Gastroesophageal sphincter (tissue), 3 donors: ENCODE results near the gene CDC42BPG.

Experiments used
- POLR2A ChIP-seq, 2 donors: fragments of 450-650 bp; IDR thresholded peaks; one replicate each; pipeline ENCODE4 v1.6.1; 2017; ENCODE audit warnings: antibody characterized with exemption in 2 of 2, mild to moderate bottlenecking in 2 of 2, moderate library complexity in 1 of 2
- POLR2AphosphoS5 ChIP-seq: sonication (generic); formaldehyde crosslinking; IDR thresholded peaks from one replicate; pipeline ENCODE4 v1.6.1; 2017; ENCODE audit warnings: antibody characterized with exemption
- TF ChIP-seq, protein P1 (sequence below), 4 experiments: fragments of 200-600 bp in 2 of 4; fragments of 450-650 bp in 2 of 4; sonication (generic) in 1 of 4; IDR thresholded peaks; one replicate each; pipeline ENCODE4 v1.5.1; 2017 to 2019; ENCODE audit warnings: antibody characterized with exemption in 4 of 4, mild to moderate bottlenecking in 2 of 4, moderate library complexity in 2 of 4

DNA sequence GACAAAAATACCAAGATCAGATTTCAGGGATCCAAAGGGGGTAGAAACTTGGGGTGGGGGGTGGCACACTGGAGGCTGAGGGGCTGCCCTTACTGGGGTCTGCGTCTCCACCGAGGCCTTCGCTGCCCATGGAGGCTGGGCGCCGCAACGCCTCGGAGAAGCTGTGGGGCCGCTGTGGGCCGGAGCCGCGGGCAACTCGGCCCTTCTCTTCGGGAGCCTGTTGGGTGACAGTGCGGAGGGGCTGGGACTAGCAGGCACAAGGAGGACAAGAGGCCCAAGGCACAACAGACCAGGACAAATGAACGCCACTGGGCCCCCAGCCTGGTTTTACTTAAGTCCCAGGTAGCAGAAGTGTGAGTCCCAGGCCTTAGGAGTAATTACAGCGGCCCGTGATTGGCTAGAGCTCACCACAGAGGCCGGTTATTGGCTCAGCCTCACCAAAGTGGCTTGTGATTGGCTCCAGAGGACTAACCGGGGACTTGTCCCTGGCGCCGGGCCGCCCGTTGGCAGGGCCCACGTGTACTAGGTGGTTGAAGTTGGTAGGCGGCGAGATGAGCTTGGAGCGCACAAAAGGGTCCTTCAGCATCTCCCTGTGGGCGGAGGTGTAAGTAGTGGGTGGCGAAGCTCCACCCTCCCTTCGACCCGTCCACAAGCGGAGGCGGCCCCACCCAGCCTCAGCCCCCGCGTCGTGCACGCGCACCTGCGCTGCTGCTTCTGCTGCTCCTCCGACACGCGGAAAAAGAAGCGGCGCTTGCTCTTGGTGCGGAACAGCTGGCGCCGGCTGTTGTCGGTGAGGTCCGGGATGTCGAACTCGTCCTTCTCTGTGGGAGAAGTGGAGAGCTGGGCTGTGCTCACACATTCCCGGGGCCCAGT, 17.6 kb downstream of the CDC42BPG start:
- TF ChIP-seq, protein P1, sequence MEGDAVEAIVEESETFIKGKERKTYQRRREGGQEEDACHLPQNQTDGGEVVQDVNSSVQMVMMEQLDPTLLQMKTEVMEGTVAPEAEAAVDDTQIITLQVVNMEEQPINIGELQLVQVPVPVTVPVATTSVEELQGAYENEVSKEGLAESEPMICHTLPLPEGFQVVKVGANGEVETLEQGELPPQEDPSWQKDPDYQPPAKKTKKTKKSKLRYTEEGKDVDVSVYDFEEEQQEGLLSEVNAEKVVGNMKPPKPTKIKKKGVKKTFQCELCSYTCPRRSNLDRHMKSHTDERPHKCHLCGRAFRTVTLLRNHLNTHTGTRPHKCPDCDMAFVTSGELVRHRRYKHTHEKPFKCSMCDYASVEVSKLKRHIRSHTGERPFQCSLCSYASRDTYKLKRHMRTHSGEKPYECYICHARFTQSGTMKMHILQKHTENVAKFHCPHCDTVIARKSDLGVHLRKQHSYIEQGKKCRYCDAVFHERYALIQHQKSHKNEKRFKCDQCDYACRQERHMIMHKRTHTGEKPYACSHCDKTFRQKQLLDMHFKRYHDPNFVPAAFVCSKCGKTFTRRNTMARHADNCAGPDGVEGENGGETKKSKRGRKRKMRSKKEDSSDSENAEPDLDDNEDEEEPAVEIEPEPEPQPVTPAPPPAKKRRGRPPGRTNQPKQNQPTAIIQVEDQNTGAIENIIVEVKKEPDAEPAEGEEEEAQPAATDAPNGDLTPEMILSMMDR (IDR thresholded peaks at IDR 0.05): no peak
- TF ChIP-seq POLR2A (IDR thresholded peaks at IDR 0.05): no peak
- no peak for TF ChIP-seq POLR2AphosphoS5
